A549 (cell line): ENCODE results near the gene DNAJB5.

ENCODE experiments used
- EP300 ChIP-seq, 2 experiments: fragments of >200 bp; sonication (Bioruptor Twin); formaldehyde crosslinking; IDR thresholded peaks; 2 replicates in 1 of 2; 3 replicates in 1 of 2; pipeline ENCODE4 v1.6.1; 2016 to 2017
- ESRRA ChIP-seq: fragments of 150-350 bp; IDR thresholded peaks from 2 replicates; pipeline ENCODE4 v1.6.1; 2014; ENCODE audit warnings: mild to moderate bottlenecking, low read length, borderline replicate concordance
- HDAC2 ChIP-seq: fragments of 200-600 bp; sonication (generic); IDR thresholded peaks from 2 replicates; pipeline ENCODE4 v1.6.1; 2016
- KDM1A ChIP-seq: fragments of 200-600 bp; sonication (generic); IDR thresholded peaks from 2 replicates; pipeline ENCODE4 v1.6.1; 2016; ENCODE audit warnings: low read depth, mild to moderate bottlenecking
- NPAS2 ChIP-seq: fragments of 250-450 bp; sonication (Bioruptor Pico); IDR thresholded peaks from 2 replicates; pipeline ENCODE4 v1.8.0; 2022; ENCODE audit warnings: mild to moderate bottlenecking, moderate library complexity, borderline replicate concordance
- POLR2A ChIP-seq: IDR thresholded peaks from 2 replicates; pipeline ENCODE4 v1.6.1; 2012; ENCODE audit warnings: mild to moderate bottlenecking, low read length
- POLR2AphosphoS2 ChIP-seq: conservative IDR thresholded peaks from 2 replicates; pipeline ENCODE4 v1.6.1; 2012; ENCODE audit warnings: low read length, improper control_type of control experiment, inconsistent platforms
- RAD21 ChIP-seq, 2 experiments: fragments of >200 bp in 1 of 2; sonication (Bioruptor Twin) in 1 of 2; formaldehyde crosslinking in 1 of 2; IDR thresholded peaks in 1 of 2; conservative IDR thresholded peaks in 1 of 2; 2 replicates in 1 of 2; 3 replicates in 1 of 2; pipeline ENCODE4 v1.6.1; 2012 to 2018; ENCODE audit warnings: inconsistent platforms in 1 of 2
- RNF2 ChIP-seq: fragments of 200-600 bp; sonication (generic); IDR thresholded peaks from 2 replicates; pipeline ENCODE4 v1.6.1; 2016; ENCODE audit warnings: low read depth, mild to moderate bottlenecking, antibody characterized with exemption, moderate library complexity, borderline replicate concordance
- SREBF2 ChIP-seq: fragments of 450-650 bp; IDR thresholded peaks from 2 replicates; pipeline ENCODE4 v1.6.1; 2014; ENCODE audit warnings: mild to moderate bottlenecking, moderate library complexity
- TF ChIP-seq, protein P1 (sequence below): fragments of >200 bp; sonication (Bioruptor Twin); formaldehyde crosslinking; IDR thresholded peaks from 3 replicates; pipeline ENCODE4 v1.5.1; 2016
- TF ChIP-seq, protein P2 (sequence below): IDR thresholded peaks from 2 replicates; pipeline ENCODE4 v1.6.1; 2012

DNA sequence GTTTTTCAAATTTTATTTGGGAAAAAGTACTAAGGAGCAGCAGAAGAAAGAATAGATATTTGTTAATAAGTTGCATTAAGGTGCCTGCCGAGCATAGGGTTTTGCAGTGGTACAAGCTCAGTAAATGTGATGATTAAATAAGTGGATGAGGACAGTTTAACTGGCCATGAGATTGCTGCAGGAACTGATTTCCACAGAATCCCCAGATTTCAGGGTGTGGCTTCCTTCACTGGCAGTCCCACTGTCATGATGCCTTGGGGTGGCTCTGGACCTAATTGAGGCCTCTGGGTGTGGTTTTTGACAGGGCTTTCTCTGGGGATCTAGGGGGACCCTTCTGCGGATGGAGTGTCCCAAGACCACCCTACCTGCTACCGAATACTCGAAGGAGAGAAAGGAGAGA is 30.1 kb upstream of the DNAJB5 start:
- TF ChIP-seq, protein P1, sequence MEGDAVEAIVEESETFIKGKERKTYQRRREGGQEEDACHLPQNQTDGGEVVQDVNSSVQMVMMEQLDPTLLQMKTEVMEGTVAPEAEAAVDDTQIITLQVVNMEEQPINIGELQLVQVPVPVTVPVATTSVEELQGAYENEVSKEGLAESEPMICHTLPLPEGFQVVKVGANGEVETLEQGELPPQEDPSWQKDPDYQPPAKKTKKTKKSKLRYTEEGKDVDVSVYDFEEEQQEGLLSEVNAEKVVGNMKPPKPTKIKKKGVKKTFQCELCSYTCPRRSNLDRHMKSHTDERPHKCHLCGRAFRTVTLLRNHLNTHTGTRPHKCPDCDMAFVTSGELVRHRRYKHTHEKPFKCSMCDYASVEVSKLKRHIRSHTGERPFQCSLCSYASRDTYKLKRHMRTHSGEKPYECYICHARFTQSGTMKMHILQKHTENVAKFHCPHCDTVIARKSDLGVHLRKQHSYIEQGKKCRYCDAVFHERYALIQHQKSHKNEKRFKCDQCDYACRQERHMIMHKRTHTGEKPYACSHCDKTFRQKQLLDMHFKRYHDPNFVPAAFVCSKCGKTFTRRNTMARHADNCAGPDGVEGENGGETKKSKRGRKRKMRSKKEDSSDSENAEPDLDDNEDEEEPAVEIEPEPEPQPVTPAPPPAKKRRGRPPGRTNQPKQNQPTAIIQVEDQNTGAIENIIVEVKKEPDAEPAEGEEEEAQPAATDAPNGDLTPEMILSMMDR = no peak
- no peak for TF ChIP-seq POLR2A
- TF ChIP-seq RNF2 = no peak
- TF ChIP-seq, protein P2, sequence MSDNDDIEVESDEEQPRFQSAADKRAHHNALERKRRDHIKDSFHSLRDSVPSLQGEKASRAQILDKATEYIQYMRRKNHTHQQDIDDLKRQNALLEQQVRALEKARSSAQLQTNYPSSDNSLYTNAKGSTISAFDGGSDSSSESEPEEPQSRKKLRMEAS = no peak
- TF ChIP-seq EP300 (IDR thresholded peaks at IDR 0.05) = no peak
- TF ChIP-seq RAD21 (conservative IDR thresholded peaks at IDR 0.05 in 1 of 2, IDR thresholded peaks at IDR 0.05 in 1 of 2) = no peak
- no peak for TF ChIP-seq POLR2AphosphoS2
- no peak for TF ChIP-seq HDAC2
- no peak for TF ChIP-seq KDM1A
- TF ChIP-seq SREBF2 = no peak
- TF ChIP-seq NPAS2 (CRISPR knock-in tag) = no peak
- TF ChIP-seq ESRRA = no peak
